Measurements from ENCODE around the gene LYPD4.

GRCh38 chr19:41887711-41888382 is 43.4 kb upstream of the LYPD4 start:
- TF ChIP-seq CTCF (IDR thresholded peaks at IDR 0.05) (no peak), ZNF302 (CRISPR knock-in tag; IDR thresholded peaks at IDR 0.05) (no peak), SMC3 (IDR thresholded peaks at IDR 0.05) (no peak)
